Neural progenitor cell (in vitro differentiated cells): Measurements from ENCODE around the gene TSHZ1.

Experiments used
- CTCF ChIP-seq: fragments of 200-600 bp; sonication (generic); IDR thresholded peaks from 2 replicates; pipeline ENCODE4 v1.5.1; 2017; ENCODE audit warnings: antibody characterized with exemption, mild to moderate bottlenecking
- EZH2 ChIP-seq: fragments of 200-600 bp; sonication (generic); IDR thresholded peaks from 2 replicates; pipeline ENCODE4 v1.6.1; 2017; ENCODE audit warnings: antibody characterized with exemption, mild to moderate bottlenecking, moderate library complexity
- EZH2phosphoT487 ChIP-seq: fragments of 200-600 bp; sonication (generic); IDR thresholded peaks from 2 replicates; pipeline ENCODE4 v1.6.1; 2017; ENCODE audit warnings: antibody characterized with exemption

- no peak for TF ChIP-seq EZH2
- no peak for TF ChIP-seq CTCF
- no peak for TF ChIP-seq EZH2phosphoT487
Observed at GRCh38 chr18:75208836-75209128, 1.8 kb upstream of the TSHZ1 start.
